GM12873 (cell line): ENCODE results near the gene PDE4B.

ENCODE experiments used
- CTCF ChIP-seq: IDR thresholded peaks from 2 replicates; pipeline ENCODE4 v1.5.1; 2012; ENCODE audit warnings: low read depth, mild to moderate bottlenecking, moderate library complexity, low read length, control low read depth; ENCODE audit not compliant: insufficient read depth; ENCODE audit errors: missing control alignments

Gene PDE4B

GRCh38 chr1:66073388-66073787 is 280.7 kb downstream of the PDE4B start:
- no peak for TF ChIP-seq CTCF

- TF ChIP-seq CTCF, result no peak
Measured at GRCh38 chr1:66074147-66074546, 281.5 kb downstream of the PDE4B start.

- no peak for TF ChIP-seq CTCF
Measured at GRCh38 chr1:66078412-66078811, 285.7 kb downstream of the PDE4B start.

- TF ChIP-seq CTCF, result no peak
Measured at GRCh38 chr1:66083003-66083402, 290.3 kb downstream of the PDE4B start.

- peak; percentile 36 for TF ChIP-seq CTCF
Measured at GRCh38 chr1:66084442-66084841, 291.7 kb downstream of the PDE4B start.

GRCh38 chr1:66085600-66085999 is 292.9 kb downstream of the PDE4B start:
- TF ChIP-seq CTCF, result no peak

- no peak for TF ChIP-seq CTCF
Measured at GRCh38 chr1:66088787-66089186, 296.1 kb downstream of the PDE4B start.
